Measurements from ENCODE around the gene SALL2. TPM values are rescaled to one million over a fixed set of nuclear protein-coding genes. Genes with fewer than 3 reads are reported as not detected.

The SALL2 gene
- total and polyA plus RNA-seq, 2 of the 8 experiments (the other 6 are each of a cell fraction or from before 2014, with no cell fraction given), result 310 to 360 TPM

GRCh38 chr14:21498540-21499526 is 27.3 kb downstream of the SALL2 start (continued):
- TF ChIP-seq ATF2 (IDR thresholded peaks at IDR 0.05; ENCODE audit: low read length) (0 out of 2 replicates have a peak, but pooled peaks have one; percentile 55), HDAC6 (IDR thresholded peaks at IDR 0.05; ENCODE audit: low read depth, low read length) (no peak), BCL11A (IDR thresholded peaks at IDR 0.05; ENCODE audit: low read depth in 2 of 2, low read length in 2 of 2) (no peak), ASH2L (IDR thresholded peaks at IDR 0.05; ENCODE audit: low read length) (no peak), BRCA1 (IDR thresholded peaks at IDR 0.05; ENCODE audit: low read depth, low read length) (no peak), RAD21 (IDR thresholded peaks at IDR 0.05 in 1 of 2, conservative IDR thresholded peaks at IDR 0.05 in 1 of 2; ENCODE audit: low read depth in 2 of 2, low read length in 2 of 2) (peak; percentile 77 to 81), POLR2AphosphoS5 (IDR thresholded peaks at IDR 0.05; ENCODE audit: low read depth, low read length) (no peak), NRF1 (IDR thresholded peaks at IDR 0.05; ENCODE audit: low read depth, low read length) (no peak), MAX (IDR thresholded peaks at IDR 0.05) (no peak)
